ENCODE measurements around the gene TUBA8.
A peak's percentile ranks its signal among the peaks of the same experiment; 100 is the strongest.
"Not testable (repeated sequence)": the region's sequence is repeated elsewhere in the genome, so short reads cannot be mapped to it uniquely, and the experiment has no call there.

Gene TUBA8

GRCh38 chr22:18136563-18137320 lies 26.1 kb downstream of the TUBA8 start:
- no peak for DNase-seq

- DNase-seq, result not testable (repeated sequence)
Measured at GRCh38 chr22:18141004-18141403, 30.4 kb downstream of the TUBA8 start.

GRCh38 chr22:18144105-18144504 lies 33.5 kb downstream of the TUBA8 start:
- DNase-seq, result no peak

DNA sequence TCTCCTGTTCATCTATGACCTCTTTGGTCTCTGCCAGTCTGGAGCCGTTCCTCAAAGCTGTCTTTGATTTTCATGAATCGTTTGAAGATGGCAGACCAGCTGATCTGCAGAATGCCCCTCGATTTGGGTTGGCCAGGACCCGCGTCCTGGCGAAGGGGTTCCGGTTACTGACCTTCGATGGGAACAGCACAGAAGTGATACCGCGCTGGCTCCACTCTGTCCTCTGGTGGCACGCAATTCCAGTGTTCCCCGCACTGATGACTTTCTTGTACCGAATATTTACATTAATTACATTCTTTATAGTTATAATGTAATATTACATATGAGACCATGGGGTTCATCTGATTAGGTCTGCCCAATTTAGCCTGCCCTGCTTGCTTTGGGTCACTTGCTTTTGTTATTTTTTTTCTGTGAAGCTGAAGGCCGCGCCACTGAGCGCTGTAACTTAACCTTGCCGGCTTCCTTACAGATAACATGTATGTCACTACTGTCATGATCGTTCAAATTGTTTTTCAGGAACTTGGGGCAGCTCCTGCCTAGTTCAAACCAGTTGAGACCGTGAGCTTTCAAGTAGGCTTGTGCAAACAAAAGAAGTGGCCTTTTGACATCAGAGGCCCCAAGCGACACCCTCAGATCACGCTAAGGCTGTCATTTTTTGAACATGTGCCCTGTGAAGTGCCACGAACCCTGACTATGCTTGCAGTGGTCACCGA lies 35.2 kb downstream of the TUBA8 start:
- no peak for DNase-seq

- no peak for DNase-seq
Measured at GRCh38 chr22:18146389-18146753, 35.8 kb downstream of the TUBA8 start.

DNA sequence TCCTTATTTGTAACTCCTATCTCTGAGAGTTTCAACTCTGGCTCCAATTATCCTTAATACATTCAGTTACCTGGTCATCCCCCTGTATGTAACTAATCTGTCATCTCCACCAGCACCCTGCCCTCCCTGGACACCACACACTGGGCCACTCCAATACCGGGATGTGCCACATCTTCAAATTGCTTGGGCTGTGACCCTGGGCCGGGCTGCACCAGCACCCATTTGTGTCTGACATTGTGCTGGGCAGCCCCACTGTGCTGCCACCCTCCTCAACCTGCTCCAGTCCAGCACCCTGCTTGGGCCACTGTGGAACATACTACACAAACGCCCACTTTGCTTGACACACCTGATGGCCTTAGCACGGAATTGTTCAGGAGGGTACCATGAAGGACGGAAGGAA lies 37.2 kb downstream of the TUBA8 start:
- DNase-seq, result no peak

DNA sequence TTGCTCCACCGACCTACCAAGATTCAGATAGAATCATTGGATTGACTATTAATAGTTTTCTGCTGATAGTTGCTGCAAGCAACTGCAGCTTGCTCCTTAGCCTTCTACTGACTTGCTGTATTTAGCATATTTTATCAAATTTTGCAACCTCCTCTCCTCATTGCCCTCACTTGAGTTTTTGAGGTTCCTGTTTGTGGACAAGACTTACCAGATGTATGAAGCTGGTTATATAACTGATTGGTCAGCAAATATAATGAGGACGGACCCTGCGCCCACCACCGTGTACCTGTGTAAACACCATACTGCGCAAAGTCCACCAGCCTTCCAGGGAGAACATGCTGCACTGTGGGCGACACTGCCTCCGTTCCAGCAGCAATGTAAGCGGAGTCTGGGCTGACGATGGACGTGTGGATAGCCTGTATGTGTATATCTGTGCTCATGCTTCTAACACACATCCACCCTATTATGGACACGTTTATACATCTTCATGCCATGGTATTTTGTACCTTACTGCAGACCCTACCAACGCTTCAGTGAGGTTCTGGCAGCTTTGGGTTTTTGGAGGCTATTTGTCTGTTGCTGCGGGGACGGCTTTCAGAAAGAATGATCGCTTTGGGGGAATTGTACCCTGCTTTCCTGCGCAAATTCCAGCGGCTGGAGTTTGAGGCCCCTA lies 37.8 kb downstream of the TUBA8 start:
- no peak for DNase-seq

GRCh38 chr22:18152519-18152918 lies 41.9 kb downstream of the TUBA8 start:
- DNase-seq, result no peak

DNA sequence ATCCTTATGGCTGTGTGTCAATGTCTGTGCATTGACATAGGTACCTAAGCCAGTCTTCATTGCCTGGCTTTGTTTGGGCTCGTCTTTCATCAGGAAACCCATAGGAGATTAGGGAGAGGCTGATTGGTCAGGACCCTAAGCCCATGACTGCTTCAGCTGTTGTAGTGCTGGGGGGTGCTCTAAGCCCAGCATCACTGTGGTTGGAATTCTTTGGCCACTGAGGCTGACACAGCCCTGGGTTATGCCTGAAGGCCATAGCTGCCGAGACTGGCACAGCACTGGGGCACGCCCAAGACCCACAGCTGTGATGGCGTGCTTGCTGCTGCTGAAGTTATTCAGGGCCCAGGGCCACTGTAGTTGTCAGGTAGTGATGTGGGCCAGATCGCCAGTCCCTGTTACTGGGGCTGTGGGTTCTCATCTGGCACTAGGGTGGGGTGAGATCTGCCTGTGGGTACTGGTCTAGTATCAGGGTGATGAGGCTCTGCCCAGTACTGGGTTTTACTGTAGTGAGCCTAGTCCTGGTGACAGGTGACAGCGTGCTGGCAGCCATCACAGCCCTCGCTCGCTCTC lies 44.3 kb downstream of the TUBA8 start:
- no peak for DNase-seq

GRCh38 chr22:18155546-18155945 lies 44.9 kb downstream of the TUBA8 start:
- not testable (repeated sequence) for DNase-seq

GRCh38 chr22:18156878-18157713 lies 46.5 kb downstream of the TUBA8 start:
- peak; percentile 55 for DNase-seq

- no peak for DNase-seq
Measured at GRCh38 chr22:18157714-18158028, 47.1 kb downstream of the TUBA8 start.

- DNase-seq, result not testable (repeated sequence)
Measured at GRCh38 chr22:18160641-18161040, 50.0 kb downstream of the TUBA8 start.

- DNase-seq, result not testable (repeated sequence)
Measured at GRCh38 chr22:18163843-18164242, 53.2 kb downstream of the TUBA8 start.

DNA sequence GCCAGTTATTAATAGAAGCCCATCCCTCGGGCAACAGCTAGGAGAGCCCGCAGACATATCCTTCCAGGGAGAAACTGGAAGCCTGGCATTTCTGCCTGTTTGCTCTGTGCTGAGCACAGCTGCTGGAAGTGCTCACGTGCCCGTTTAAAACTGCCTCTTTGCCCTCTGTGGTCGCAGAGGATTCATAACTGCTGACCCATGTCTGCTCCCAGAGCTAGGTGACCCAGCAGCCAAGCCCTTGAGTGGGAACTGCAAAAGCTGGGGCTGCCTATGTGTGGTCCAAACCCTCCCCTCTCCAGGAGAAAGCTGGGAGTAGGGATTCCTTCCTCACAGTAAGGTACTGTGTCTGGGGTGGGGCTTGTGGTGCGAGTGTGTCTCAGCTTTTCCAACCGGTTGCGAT lies 54.0 kb downstream of the TUBA8 start:
- not testable (repeated sequence) for DNase-seq

DNA sequence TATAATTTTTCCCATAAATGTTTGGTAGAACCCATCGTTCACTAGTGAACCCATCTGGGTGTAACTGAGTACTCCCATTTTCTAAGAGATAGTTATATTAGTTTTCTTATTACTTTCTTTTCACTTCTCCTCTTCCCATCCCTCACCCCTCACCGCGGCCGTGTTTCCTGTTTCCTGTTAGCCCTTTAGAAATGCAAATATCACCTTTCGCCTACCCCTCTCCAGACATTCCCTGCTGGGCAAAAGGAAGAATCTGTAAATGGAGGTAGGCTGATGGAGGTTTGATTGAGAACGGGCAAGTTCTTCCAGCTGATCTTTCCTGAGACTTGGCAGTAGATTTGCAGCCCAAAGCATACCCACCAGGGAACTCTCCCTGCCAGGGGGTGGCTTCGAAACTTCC lies 54.7 kb downstream of the TUBA8 start:
- not testable (repeated sequence) for DNase-seq

DNA sequence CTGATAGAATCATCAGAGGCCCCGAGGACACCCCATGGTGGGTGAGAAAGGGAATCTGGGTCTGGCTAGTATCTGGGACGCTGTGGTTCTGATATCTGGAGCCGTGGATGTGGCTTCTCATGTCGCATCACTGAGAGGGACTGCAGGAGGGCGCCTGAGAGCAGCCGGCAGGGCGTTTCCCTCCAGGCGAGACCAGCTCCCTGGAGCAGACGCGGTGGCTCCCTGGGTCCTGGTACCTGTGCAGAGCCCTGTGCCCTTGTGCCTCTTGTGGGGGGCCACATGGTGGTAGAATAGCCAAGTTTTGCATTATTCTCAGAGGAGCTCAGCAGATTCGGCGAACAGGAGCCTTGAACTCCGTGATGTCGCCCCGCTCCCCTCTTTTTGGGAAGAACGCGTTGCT lies 59.7 kb downstream of the TUBA8 start:
- DNase-seq, result not testable (repeated sequence)

GRCh38 chr22:18172203-18172602 lies 61.6 kb downstream of the TUBA8 start:
- not testable (repeated sequence) for DNase-seq

DNA sequence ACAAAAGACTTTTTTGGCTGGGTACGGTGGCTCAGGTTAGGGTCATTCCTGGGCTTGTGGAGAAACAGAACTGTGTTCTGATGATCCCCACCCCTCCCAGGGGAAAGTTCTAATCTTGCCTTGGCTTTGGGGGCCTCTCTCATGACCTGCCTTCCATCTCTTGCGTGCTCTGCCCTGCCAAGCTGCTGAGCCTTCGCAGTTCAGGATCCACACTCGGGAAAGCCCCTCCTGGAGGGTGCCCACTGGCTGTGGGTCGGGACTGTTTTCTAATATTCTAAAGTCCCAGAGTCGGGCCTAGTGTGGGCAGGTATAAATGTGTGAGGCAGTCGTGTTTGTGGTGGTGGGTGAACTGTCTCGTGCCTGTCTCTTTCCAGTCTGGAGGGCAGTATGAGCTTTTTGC lies 62.2 kb downstream of the TUBA8 start:
- not testable (repeated sequence) for DNase-seq

GRCh38 chr22:18173441-18173840 lies 62.8 kb downstream of the TUBA8 start:
- DNase-seq, result not testable (repeated sequence)
